GM12872 (cell line): Measurements from ENCODE around the gene CHRNA4.

ENCODE experiments used
- TF ChIP-seq, protein P1 (sequence below): IDR thresholded peaks from 3 replicates; pipeline ENCODE4 v1.5.1; 2011; ENCODE audit warnings: low read depth, mild to moderate bottlenecking, low read length, moderate library complexity; ENCODE audit not compliant: insufficient read depth

The CHRNA4 gene

DNA sequence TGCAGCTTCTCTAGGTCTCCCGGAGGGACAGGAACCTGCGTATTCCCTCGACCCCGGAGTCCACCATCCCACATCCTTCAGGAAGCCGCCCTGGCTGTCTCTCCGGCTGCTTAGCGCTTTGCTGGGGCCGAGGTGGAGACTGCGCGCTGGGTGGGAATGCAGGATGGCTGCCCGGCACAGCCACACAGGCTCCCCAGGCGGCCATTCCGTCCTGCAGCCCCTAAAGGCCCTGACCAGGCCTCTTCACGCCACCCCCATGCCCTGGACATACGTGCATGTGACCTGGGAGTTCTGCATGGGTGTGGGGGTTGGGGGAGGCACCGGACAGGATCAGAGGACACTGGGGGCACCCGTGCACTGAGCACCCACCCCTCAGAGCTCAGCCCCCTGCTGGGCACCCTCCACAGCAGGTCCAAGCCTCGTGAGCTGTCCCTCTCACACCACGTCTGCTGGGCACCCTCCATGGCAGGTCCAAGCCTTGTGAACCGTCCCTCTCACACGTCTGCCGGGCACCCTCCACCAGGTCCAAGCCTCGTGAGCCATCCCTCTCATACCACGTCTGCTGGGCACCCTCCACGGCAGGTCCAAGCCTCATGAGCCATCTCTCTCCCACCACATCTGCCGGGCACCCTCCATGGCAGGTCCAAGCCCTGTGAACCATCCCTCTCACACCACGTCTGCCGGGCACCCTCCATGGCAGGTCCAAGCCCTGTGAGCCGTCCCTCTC lies 40.4 kb upstream of the CHRNA4 start:
- TF ChIP-seq, protein P1, sequence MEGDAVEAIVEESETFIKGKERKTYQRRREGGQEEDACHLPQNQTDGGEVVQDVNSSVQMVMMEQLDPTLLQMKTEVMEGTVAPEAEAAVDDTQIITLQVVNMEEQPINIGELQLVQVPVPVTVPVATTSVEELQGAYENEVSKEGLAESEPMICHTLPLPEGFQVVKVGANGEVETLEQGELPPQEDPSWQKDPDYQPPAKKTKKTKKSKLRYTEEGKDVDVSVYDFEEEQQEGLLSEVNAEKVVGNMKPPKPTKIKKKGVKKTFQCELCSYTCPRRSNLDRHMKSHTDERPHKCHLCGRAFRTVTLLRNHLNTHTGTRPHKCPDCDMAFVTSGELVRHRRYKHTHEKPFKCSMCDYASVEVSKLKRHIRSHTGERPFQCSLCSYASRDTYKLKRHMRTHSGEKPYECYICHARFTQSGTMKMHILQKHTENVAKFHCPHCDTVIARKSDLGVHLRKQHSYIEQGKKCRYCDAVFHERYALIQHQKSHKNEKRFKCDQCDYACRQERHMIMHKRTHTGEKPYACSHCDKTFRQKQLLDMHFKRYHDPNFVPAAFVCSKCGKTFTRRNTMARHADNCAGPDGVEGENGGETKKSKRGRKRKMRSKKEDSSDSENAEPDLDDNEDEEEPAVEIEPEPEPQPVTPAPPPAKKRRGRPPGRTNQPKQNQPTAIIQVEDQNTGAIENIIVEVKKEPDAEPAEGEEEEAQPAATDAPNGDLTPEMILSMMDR = no peak

DNA sequence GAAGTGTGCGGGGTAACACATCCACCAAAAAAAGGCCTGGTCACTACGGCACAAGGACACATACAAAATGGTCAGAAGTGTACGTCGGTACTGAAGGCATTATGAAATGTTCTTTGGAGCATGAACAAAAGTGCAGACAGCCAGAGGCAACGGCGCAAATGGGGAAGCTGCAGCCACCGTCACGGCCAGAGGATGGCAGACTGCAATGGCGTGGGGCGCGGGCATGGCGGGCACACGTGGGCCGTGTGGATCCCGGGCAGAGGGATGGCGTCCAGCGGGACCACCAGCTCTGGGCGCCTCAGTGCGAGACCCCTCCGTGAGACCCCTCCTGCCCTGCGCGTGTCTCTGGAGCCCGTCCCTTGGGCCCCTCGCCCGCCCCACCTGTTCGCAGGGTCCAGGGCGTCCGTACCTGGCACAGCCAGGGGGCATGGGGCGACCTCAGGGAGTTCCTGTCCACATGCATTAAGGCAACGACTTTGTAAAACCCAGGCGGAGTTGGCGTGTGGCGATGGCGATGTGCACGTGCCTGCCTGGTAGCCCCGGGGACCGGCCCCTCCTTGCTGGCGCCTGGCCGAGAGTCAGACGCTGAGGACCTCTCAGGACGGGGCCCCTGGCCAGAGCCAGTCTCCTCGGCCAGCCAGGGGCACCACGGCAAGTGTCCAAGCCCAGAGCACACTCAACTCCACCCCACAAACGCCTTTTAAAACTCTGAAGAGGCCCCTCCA lies 39.5 kb upstream of the CHRNA4 start:
- TF ChIP-seq, protein P1 = no peak

DNA sequence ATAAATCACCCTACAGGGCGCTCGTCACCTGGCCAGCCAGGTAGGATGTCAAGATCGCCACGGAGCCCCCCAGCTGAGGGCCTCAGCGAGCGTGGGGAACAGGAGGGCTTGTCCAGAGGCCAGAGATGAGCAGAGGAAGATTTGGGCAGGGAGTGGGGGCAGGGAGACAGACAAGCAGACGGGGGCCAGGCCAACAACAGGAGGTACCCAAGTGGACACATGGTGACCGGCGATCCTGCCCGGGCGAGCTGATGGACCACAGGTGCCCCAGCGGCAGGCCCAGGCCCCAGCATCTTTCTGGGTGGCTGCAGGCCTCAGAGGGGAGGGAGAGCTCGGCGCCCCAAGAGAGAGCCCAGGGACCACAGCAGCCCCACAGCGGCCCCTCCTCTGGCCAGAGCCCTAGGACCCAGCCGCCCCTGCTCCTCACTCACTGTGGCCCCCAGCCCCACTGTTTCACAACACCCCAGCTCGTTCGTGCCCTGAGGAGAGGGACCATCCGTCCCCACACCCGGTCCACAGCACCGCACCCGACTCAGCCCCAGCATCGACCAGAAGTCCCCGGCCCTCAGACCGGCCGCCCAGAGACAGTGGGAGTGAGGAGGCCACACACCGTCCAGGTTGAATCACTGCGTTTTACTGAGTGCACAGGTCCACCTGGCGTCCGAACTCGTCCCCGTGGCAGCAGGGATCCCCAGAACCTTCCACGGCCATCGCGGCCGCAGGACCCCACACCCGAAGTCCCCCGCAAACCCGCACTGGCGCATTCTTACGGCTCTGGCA lies 38.6 kb upstream of the CHRNA4 start:
- TF ChIP-seq, protein P1 = no peak

DNA sequence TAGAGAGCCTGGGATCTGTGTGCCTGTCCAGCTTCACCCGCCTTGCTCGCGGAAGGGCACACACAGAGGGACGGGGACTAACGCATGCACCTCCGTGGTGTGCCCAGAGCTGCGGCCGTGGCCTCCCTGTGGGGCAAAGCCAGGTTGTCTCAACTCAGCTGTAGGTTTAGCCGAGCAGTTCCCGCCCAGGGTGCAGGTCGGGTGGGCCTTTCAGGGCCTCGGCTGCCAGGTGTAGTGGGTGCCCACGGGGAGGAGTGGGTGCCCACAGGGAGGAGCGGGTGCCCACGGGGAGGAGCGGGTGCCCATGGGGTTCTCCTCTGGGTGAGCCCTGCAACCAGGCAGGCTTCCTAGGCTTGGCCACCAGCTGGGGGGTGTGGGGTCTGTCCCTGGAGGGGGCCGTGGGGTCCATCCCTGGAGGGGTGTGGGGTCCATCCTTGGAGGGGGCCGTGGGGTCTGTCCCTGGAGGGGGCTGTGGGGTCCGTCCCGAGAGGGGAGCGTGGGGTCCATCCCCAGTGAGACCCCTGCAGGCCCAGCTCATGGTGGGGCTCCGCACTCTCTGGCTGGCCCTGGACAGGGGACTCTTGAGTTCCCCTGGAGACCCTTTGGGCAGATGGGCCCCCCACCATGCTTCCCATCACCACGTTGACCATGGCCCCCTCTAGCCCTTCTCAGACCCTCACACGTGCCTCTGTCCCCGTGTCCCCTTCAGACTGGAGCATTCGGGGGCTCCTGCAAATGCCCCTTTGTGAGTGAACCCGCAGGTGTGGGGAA lies 37.8 kb upstream of the CHRNA4 start:
- TF ChIP-seq, protein P1 = no peak

DNA sequence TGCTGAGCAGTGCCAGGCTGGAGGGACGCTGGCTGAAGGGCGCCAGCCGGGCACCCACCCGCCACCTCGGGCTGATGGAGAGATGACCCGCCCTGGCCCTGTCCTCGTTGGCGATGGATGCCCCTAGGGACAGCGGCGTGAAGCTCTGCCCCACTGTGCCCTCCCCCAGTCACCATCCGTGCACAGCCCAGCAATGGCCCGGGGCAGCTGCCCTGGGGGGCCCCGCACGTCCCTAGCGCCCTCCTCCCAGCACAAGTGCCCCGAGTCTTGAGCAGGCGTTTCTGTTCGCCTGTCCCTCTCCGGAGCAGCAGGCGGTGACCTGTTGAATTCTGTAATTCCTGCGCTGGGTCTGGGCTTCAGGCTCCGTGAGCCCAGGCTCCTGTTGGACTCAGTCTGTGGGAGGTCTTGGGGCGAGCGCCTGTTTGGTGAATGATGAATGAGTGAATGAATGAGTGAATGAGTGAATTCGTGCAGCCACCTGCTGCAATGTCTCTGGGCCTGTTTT lies 36.8 kb upstream of the CHRNA4 start:
- TF ChIP-seq, protein P1 = no peak

DNA sequence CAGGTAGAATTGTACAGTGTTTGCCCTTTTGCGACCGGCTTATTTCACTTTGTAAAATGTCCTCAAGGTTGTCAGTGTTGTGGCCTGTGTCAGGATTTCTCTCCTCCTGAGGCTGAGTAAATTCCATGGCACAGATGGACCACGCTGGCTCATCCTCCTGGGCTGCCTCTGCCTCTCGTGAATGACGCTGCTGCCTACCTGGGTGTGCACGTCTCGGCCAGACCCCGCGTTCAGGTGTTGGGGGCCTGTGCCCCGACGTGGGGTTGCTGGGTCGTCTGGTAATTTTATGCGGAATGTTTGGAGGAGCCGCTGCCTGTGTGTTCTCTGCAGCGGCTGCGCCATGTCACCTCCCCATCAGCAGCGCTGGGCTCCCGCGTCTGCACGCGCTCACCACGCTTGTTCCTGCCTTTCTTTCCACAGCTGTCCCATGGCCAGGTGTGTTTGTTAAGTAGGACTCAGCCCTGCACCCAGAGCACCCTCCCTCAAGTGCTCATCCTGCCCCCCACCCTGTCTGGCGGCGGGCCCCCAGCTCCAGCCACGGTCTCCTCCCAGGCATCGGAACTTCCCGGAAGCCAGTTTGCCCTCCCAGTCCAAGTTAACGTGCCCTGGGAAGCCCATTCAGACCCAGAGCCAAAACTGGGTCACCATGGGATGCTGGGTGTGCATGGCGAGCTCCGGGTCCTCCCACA lies 36.1 kb upstream of the CHRNA4 start:
- TF ChIP-seq, protein P1 = no peak
